OCI-LY3 (cell line): ENCODE data around the gene DNAJC15.

Experiments
- H2AFZ ChIP-seq: fragments of 200-600, 300-600 bp; shearing (Covaris generic); 2 replicates; pipeline ENCODE4 v1.6.0; 2014; ENCODE audit warnings: antibody characterized with exemption, low read depth, low read length
- H3K27ac ChIP-seq: fragments of 200-600, 300-600 bp; sonication (generic); 2 replicates; pipeline ENCODE4 v1.5.1; 2014; ENCODE audit warnings: mild to moderate bottlenecking, low read length, moderate library complexity, mixed read lengths
- H3K27me3 ChIP-seq: fragments of 200-600, 300-600 bp; sonication (generic); 2 replicates; pipeline ENCODE4 v1.6.1; 2014; ENCODE audit warnings: low read depth, low read length, mixed read lengths
- H3K36me3 ChIP-seq: fragments of 200-600, 300-600 bp; sonication (generic); replicated peaks from 2 replicates; pipeline ENCODE3; 2014; ENCODE audit warnings: low read depth, low read length, mixed read lengths
- H3K4me1 ChIP-seq: fragments of 300-600, 200-600 bp; sonication (generic); 2 replicates; pipeline ENCODE4 v1.6.1; 2014; ENCODE audit warnings: low read length, mixed read lengths
- H3K4me2 ChIP-seq: fragments of 200-600, 300-600 bp; sonication (generic); 2 replicates; pipeline ENCODE4 v1.6.1; 2014; ENCODE audit warnings: low read length, mixed read lengths
- H3K4me3 ChIP-seq: fragments of 300-600, 200-600 bp; sonication (generic); 2 replicates; pipeline ENCODE4 v1.5.1; 2014; ENCODE audit warnings: antibody characterized with exemption, mild to moderate bottlenecking, low read length, moderate library complexity
- H3K79me2 ChIP-seq: fragments of 300-600, 200-600 bp; shearing (Covaris generic); 2 replicates; pipeline ENCODE4 v1.6.1; 2014; ENCODE audit warnings: mild to moderate bottlenecking, low read length, mixed read lengths
- H3K9ac ChIP-seq: fragments of 300-600, 200-600 bp; shearing (Covaris generic); 2 replicates; pipeline ENCODE4 v1.6.0; 2014; ENCODE audit warnings: mild to moderate bottlenecking, low read length, moderate library complexity
- H3K9me3 ChIP-seq: fragments of 200-600, 300-600 bp; shearing (Covaris generic); 2 replicates; pipeline ENCODE4 v1.6.1; 2014; ENCODE audit warnings: low read length, mixed read lengths; ENCODE audit not compliant: insufficient read depth
- H4K20me1 ChIP-seq: fragments of 200-600, 300-600 bp; sonication (generic); 2 replicates; pipeline ENCODE4 v1.6.1; 2016; ENCODE audit warnings: low read length, mixed read lengths; ENCODE audit not compliant: insufficient read depth
- CTCF ChIP-seq: fragments of 200-600, 300-600 bp; sonication (generic); IDR thresholded peaks from 2 replicates; pipeline ENCODE4 v1.5.1; 2014; ENCODE audit warnings: antibody characterized with exemption, low read length, low read depth
- EZH2phosphoT487 ChIP-seq: fragments of 200-600 bp; shearing (Covaris generic); IDR thresholded peaks from 2 replicates; pipeline ENCODE4 v1.6.1; 2018; ENCODE audit warnings: antibody characterized with exemption, mixed run types, low read depth

The DNAJC15 gene

GRCh38 chr13:43154156-43154651 lies 130.8 kb downstream of the DNAJC15 start:
- Histone ChIP-seq H3K36me3 (no peaks in the 10 kb centered on the region), H3K79me2 (no peaks in the 10 kb centered on the region), H3K9me3 (no peaks in the 10 kb centered on the region; the same call in 1 of the 2 replicates), H3K27ac (no peak overlapping the region), H3K4me1 (no peaks in the 10 kb centered on the region), H2AFZ (no peak overlapping the region), H4K20me1 (no peaks in the 10 kb centered on the region), H3K4me3 (no peak overlapping the region), H3K4me2 (no peak overlapping the region), H3K27me3 (peaks cover 5% of the 10 kb centered on the region; the same call in 1 of the 2 replicates), H3K9ac (no peak overlapping the region)
- TF ChIP-seq EZH2phosphoT487 (no peak), CTCF (no peak)

DNA sequence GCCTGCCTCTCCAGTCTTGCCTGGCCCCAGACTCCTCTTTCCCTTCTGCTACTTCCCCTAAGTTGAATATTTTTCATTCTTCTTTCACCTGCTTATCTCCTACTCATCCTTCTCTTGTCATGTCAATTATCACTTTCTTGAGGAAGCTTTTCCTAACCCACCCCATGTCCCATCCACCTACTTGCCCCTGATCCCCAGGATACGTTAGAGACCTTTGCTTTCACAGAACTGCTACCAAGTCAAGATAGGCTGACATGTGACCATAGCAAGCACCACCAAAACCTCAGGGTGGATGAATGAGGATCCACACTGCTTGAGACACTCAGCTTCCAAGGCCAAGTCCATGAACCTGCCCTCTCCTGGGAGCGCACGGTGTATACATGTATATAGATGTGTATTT lies 131.5 kb downstream of the DNAJC15 start:
- Histone ChIP-seq H4K20me1 (no peaks in the 10 kb centered on the region), H3K79me2 (no peaks in the 10 kb centered on the region), H3K4me1 (no peaks in the 10 kb centered on the region), H3K4me3 (no peak overlapping the region), H3K27ac (no peak overlapping the region), H2AFZ (no peak overlapping the region), H3K9ac (no peak overlapping the region), H3K27me3 (peaks cover 5% of the 10 kb centered on the region; the same call in 1 of the 2 replicates), H3K9me3 (no peaks in the 10 kb centered on the region; the same call in 1 of the 2 replicates), H3K36me3 (no peaks in the 10 kb centered on the region), H3K4me2 (no peak overlapping the region)
- no peak for TF ChIP-seq CTCF
- no peak for TF ChIP-seq EZH2phosphoT487

DNA sequence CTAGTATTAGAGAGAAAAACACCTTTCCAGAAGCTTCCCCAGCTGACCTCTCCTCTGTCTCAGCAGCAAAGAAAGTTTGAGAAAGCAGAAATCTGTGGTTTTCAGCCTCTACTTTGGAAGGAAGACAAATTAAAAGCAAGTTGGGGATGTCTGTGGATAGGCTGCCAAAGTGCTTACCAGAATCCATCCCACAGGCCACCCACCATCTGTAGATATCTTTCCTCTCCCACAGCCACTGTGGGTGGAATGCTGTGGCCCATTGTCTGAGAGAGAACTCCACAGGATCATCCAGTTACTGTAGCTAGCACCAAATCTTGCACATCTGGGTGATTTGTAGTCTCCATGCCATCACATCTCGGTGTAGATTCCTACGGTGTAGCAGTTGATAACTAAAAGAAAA lies 133.5 kb downstream of the DNAJC15 start:
- Histone ChIP-seq H3K27ac (no peak overlapping the region), H3K4me1 (no peaks in the 10 kb centered on the region), H3K4me3 (no peak overlapping the region), H3K9ac (no peak overlapping the region), H3K27me3 (peaks cover 5% of the 10 kb centered on the region; the same call in 1 of the 2 replicates), H3K36me3 (no peaks in the 10 kb centered on the region), H3K4me2 (no peak overlapping the region), H3K9me3 (no peaks in the 10 kb centered on the region; the same call in 1 of the 2 replicates), H2AFZ (no peak overlapping the region), H4K20me1 (no peaks in the 10 kb centered on the region), H3K79me2 (no peaks in the 10 kb centered on the region)
- TF ChIP-seq EZH2phosphoT487, result no peak
- TF ChIP-seq CTCF, result no peak

- no peaks in the 10 kb centered on the region for H3K4me1 ChIP-seq
- H3K27me3 ChIP-seq, result peaks cover 5% of the 10 kb centered on the region; the same call in 1 of the 2 replicates
- no peak overlapping the region for H3K4me2 ChIP-seq
- no peak overlapping the region for H3K27ac ChIP-seq
- no peak overlapping the region for H2AFZ ChIP-seq
- no peak overlapping the region for H3K9ac ChIP-seq
- H4K20me1 ChIP-seq, result no peaks in the 10 kb centered on the region
- no peaks in the 10 kb centered on the region for H3K36me3 ChIP-seq
- H3K79me2 ChIP-seq, result no peaks in the 10 kb centered on the region
- TF ChIP-seq CTCF (no peak), EZH2phosphoT487 (no peak)
- H3K9me3 ChIP-seq, result no peaks in the 10 kb centered on the region; the same call in 1 of the 2 replicates
- no peak overlapping the region for H3K4me3 ChIP-seq
These were observed 134.4 kb downstream of the DNAJC15 start for GRCh38 chr13:43157796-43158195.
